NCI-H2029 treated with DMSO at 0.1 percent for 48 hours (cell line): ENCODE data around the gene LCOR.
A peak's percentile ranks its signal among the peaks of the same experiment; 100 is the strongest.
"Not testable (repeated sequence)": the region's sequence is repeated elsewhere in the genome, so short reads cannot be mapped to it uniquely, and the experiment has no call there.

ENCODE experiments used
- DNase-seq: peaks from one replicate; lab custom pipeline; 2025; lab: John Stamatoyannopoulos, UW

LCOR gene

GRCh38 chr10:97033841-97034240 is 201.7 kb downstream of the LCOR start:
- not testable (repeated sequence) for DNase-seq

GRCh38 chr10:97034301-97034700 is 202.2 kb downstream of the LCOR start:
- no peak for DNase-seq

- no peak for DNase-seq
Observed at GRCh38 chr10:97034958-97035769, 203.1 kb downstream of the LCOR start.

DNA sequence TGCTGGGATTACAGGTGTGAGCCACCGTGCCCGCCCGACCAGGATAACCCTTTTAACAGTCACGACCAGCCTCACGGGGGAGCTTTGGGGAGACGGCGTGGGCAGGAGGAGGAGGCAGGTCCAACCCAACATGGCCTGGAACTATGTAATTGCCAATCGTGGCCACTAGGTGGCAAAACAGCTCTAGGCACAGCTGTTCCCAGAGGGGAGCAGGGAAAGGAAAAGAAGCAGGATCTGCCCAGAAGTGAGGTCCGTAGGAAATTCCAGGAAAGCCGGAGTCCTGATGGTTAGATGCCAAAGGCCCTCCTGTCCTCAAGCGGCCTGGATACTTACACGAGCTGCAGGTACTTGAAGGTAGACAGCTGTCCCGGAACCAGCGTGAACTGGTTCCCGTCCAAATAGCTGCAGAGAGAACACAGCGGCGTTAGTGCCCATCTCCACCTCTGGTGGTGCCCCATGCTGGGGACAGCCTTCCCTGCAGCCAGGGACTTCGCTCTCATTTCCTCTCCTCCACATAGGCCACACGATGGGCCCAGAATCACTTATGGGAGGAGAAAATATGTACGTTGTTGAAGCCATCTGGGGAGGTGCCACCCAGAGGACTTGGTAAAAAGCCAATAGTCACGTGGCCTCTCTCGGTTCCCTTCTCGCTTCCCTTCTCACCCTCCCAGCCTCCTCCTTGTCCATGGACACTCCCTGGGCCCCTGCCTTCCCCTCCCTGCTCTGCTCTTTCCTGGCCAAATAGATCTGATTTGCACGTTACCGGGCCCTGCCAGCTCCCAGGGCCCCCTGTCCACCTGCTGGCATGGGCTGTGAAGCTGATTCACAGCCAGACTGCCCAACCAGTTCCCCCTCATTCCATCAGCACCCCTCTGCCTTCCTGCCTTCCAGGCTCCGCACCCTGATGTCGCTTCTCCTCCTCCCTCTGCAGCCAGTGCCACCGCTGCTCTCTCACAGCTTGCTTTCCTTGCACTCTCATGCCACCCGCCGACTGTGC is 205.6 kb downstream of the LCOR start:
- peak; percentile 63 for DNase-seq

- DNase-seq = no peak
Observed at GRCh38 chr10:97038688-97039087, 206.6 kb downstream of the LCOR start.

DNA sequence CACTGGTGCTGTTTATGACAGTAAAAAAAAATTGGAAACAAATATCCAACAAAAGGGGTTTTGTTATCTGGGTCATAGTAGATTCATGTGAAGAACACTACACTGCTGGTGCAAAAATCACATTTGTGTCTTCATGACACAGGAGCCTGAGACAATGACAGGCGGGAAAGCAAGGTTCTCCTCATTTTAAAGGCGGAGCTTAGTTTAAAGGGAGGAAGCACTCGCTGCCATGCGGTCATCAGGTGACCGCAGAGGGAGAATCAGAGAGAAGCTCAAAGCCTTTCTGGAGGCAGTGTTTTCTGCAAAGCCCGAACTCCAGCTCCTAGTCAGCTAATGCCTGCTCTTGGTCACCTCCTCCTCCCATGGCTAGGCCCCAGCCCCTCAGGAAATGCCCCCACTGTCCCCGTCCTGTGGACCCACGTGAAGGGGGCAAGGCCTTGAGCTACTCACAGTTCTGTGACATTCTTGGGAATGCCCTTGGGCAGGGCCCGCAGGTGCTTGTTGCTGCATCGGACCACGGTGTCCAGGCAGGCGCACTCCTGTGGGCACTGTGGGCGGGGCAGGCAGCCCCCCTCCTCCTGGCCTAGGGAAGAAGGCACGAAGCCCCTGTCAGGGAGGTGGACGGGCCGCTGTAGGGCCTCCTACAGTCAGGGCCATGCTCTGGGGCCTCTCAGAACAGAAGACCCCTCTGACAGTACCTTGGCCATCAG is 207.6 kb downstream of the LCOR start:
- DNase-seq = no peak

DNA sequence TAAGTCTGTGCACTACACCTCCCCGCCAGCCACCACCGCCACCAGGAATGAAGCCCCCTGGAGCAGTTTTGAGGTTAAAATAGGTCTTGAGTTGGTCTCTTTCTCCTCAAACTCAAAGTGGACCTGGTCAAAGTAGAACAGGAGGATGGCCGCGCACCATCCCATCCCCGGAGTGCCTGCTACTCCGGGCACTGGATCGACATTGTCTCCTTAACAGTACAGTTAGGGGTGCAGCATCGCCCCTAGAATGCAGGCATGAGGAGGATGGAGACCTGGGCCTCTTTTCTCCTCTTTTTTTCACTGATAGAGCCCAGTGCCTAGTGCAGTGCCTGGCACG is 208.1 kb downstream of the LCOR start:
- no peak for DNase-seq

GRCh38 chr10:97040706-97041105 is 208.6 kb downstream of the LCOR start:
- DNase-seq = no peak

- no peak for DNase-seq
Observed at GRCh38 chr10:97042081-97042480, 210.0 kb downstream of the LCOR start.

- no peak for DNase-seq
Observed at GRCh38 chr10:97042716-97043562, 210.8 kb downstream of the LCOR start.

DNA sequence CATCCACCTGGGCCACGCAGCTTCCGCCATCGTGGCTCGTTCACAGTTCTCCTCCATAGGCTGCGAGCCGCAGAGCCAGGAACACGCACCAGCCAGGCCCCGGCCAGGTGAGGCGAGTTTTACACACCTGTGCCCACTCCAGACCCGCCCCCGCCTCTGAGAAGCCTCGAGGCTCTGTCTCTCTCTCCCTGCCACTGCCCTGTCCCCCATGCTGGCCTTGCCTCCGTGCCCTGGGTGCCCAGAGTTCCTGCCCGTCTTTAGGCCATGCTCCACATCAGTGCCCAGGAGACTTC is 211.4 kb downstream of the LCOR start:
- DNase-seq = no peak
